ENCODE data around the gene MS4A15.

DNA sequence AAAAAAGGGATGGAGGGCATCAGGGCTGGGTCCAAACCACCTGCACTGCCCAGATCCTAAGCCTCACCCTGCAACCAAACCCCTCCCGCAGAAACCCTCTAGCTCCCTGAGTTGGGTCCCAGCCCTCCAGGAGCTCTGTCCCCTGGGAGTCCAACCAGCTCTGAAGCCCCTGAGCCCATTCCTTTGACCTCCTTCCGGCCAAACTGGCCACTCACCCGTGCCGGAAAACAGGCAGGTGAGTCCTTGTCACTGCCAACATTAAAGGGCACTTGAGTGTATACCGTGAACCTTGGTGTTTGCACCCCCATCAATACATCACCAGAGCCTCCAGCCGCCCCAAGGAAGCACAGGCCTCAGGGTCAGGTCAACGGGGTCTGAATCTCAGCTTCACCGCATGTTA is 11.5 kb downstream of the MS4A15 start:
- TF ChIP-seq, protein P1, sequence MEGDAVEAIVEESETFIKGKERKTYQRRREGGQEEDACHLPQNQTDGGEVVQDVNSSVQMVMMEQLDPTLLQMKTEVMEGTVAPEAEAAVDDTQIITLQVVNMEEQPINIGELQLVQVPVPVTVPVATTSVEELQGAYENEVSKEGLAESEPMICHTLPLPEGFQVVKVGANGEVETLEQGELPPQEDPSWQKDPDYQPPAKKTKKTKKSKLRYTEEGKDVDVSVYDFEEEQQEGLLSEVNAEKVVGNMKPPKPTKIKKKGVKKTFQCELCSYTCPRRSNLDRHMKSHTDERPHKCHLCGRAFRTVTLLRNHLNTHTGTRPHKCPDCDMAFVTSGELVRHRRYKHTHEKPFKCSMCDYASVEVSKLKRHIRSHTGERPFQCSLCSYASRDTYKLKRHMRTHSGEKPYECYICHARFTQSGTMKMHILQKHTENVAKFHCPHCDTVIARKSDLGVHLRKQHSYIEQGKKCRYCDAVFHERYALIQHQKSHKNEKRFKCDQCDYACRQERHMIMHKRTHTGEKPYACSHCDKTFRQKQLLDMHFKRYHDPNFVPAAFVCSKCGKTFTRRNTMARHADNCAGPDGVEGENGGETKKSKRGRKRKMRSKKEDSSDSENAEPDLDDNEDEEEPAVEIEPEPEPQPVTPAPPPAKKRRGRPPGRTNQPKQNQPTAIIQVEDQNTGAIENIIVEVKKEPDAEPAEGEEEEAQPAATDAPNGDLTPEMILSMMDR (IDR thresholded peaks at IDR 0.05), result no peak
- TF ChIP-seq POLR2AphosphoS5 (IDR thresholded peaks at IDR 0.05), result no peak
- no peak for TF ChIP-seq POLR2A (IDR thresholded peaks at IDR 0.05)

All from upper lobe of left lung (tissue), 4 donors.